ENCODE results near the gene POLH. TPM values are rescaled to one million over a fixed set of nuclear protein-coding genes. Genes with fewer than 3 reads are reported as not detected.

Gene POLH
- total and polyA plus RNA-seq, 9 of the 15 experiments (the other 6 are each of a cell fraction or from before 2014, with no cell fraction given): 5.8 to 31.6 (median 20.6) TPM

DNA sequence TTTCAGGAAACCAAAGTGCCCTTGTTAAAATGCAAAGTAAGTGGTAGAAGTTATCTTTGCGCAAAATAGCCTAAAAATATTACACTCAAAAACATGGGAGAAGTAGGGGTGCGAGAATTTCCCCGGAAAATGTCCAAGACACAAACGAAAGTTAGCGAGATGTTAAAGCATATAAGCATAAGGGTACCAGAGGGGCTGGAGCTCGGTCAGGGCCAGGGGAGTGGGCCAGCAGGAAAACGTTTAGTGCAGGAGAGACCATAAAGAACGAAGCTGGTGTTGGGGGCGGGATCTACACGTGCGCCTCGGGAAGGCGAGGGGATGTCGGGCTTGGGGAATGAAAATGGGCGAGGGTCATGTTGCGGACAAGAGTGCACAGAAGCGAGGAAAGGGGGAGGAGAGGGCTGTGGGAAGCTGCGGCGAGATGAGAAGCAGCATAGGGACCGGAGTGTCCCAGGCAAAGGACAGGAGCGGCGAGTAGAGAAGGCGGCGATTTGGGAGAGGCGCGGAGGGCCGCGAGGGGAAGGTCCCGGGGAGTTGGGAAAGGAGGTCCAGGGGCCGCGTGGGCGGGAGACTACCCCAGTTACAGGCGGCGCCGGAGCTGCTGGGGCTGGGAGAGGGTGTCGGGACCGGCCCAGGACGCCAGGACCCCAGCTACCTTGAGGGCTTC, 747 bp upstream of the POLH start (continued):
- TF ChIP-seq CBFB (CRISPR knock-in tag; IDR thresholded peaks at IDR 0.05): no peak
- peak in 1 of 2 experiments; percentile 52; a peak in 1 of 4 replicates for TF ChIP-seq ZNF318 (IDR thresholded peaks at IDR 0.05; ENCODE audit: borderline replicate concordance in 1 of 2, low read depth in 1 of 2)
- TF ChIP-seq, protein P1, sequence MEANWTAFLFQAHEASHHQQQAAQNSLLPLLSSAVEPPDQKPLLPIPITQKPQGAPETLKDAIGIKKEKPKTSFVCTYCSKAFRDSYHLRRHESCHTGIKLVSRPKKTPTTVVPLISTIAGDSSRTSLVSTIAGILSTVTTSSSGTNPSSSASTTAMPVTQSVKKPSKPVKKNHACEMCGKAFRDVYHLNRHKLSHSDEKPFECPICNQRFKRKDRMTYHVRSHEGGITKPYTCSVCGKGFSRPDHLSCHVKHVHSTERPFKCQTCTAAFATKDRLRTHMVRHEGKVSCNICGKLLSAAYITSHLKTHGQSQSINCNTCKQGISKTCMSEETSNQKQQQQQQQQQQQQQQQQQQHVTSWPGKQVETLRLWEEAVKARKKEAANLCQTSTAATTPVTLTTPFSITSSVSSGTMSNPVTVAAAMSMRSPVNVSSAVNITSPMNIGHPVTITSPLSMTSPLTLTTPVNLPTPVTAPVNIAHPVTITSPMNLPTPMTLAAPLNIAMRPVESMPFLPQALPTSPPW (CRISPR knock-in tag; IDR thresholded peaks at IDR 0.05): peak; percentile 29
- TF ChIP-seq, protein P2, sequence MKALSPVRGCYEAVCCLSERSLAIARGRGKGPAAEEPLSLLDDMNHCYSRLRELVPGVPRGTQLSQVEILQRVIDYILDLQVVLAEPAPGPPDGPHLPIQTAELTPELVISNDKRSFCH (CRISPR knock-in tag; IDR thresholded peaks at IDR 0.05): no peak
- TF ChIP-seq, protein P2 (tag; IDR thresholded peaks at IDR 0.05): 0 out of 2 replicates have a peak, but pooled peaks have one; percentile 18
- no peak for TF ChIP-seq HOXB6 (CRISPR knock-in tag; IDR thresholded peaks at IDR 0.05; ENCODE audit: borderline replicate concordance)
- no peak for TF ChIP-seq HNRNPUL1 (IDR thresholded peaks at IDR 0.05; ENCODE audit: low read length)
- TF ChIP-seq ZKSCAN1 (IDR thresholded peaks at IDR 0.05; ENCODE audit: low read depth, low read length): no peak
- no peak for TF ChIP-seq EP300 (IDR thresholded peaks at IDR 0.05; ENCODE audit: low read length)
- TF ChIP-seq GMEB1 (CRISPR knock-in tag; IDR thresholded peaks at IDR 0.05): no peak
- TF ChIP-seq NCOA2 (IDR thresholded peaks at IDR 0.05; ENCODE audit: partially characterized antibody in 2 of 2): no peak
- TF ChIP-seq ETV6 (IDR thresholded peaks at IDR 0.05; ENCODE audit: borderline replicate concordance in 1 of 2, low read depth in 2 of 2, low read length in 1 of 2): no peak
- no peak; the same call in 1 of the 2 replicates for TF ChIP-seq ETV6 (CRISPR knock-in tag; IDR thresholded peaks at IDR 0.05; ENCODE audit: borderline replicate concordance)
- peak; percentile 44 for TF ChIP-seq SMARCC2 (IDR thresholded peaks at IDR 0.05; ENCODE audit: low read depth)
- no peak for TF ChIP-seq CREBBP (IDR thresholded peaks at IDR 0.05; ENCODE audit: low read depth, low read length)
